HCT116 (cell line): ENCODE measurements around the gene OTULINL. TPM values are rescaled to one million over a fixed set of nuclear protein-coding genes. Genes with fewer than 3 reads are reported as not detected.

ENCODE experiments used
- ATAC-seq: fragments of 200-7000 bp; cut with Tn5 transposase; 2 replicates; pipeline ENCODE4 v1.9.1; 2020; ENCODE audit warnings: mild to moderate bottlenecking, moderate library complexity
- BruUV-seq: library from RNA; stranded (reverse); fragments of 400-500 nt; replicated peaks from 2 replicates; lab custom pipeline; 2021; lab: Mats Ljungman, UMichigan
- CTCF ChIA-PET: fragments of 300-600 bp; sonication (Branson Sonifier 250); formaldehyde crosslinking; loops from one replicate; lab custom pipeline; 2021; ENCODE audit warnings: antibody characterized with exemption; lab: Charles Lee
- POLR2A ChIA-PET: fragments of 300-600, 350-600 bp; sonication (Branson Sonifier 250); formaldehyde crosslinking; loops from one replicate; lab custom pipeline; 2021; ENCODE audit warnings: antibody characterized with exemption; lab: Charles Lee
- RAD21 ChIA-PET, 2 experiments: fragments of 300-600 bp; sonication (Branson Sonifier 250); formaldehyde crosslinking; loops; one replicate each; lab custom pipeline; 2023; ENCODE audit warnings: low total read pairs in 2 of 2; ENCODE audit not compliant: uncharacterized antibody in 2 of 2, unreplicated experiment in 2 of 2, low non-redundant PET in 1 of 2; lab: Charles Lee
- DNase-seq: peaks from one replicate; pipeline ENCODE4 v3.0.0-alpha.2; 2010; ENCODE audit warnings: low read depth, low spot score
- H2AFZ ChIP-seq: fragments of 200-600 bp; shearing (Covaris generic), sonication (generic); 2 replicates; pipeline ENCODE4 v1.6.1; 2017; ENCODE audit warnings: low read depth, mixed run types, mixed read lengths, antibody characterized with exemption, low read length; ENCODE audit not compliant: poor library complexity, severe bottlenecking
- H3K27ac ChIP-seq: 2 replicates; pipeline ENCODE4 v1.5.1; 2012; ENCODE audit warnings: low read depth, low read length
- H3K27me3 ChIP-seq: fragments of 200-600 bp; sonication (generic); 2 replicates; pipeline ENCODE4 v1.6.1; 2016; ENCODE audit warnings: mixed run types, low read length, mixed read lengths; ENCODE audit not compliant: insufficient read depth
- H3K36me3 ChIP-seq, 2 experiments: fragments of 200-500 bp in 1 of 2; fragments of 200-600 bp in 1 of 2; sonication (Bioruptor generic) in 1 of 2; sonication (generic) in 1 of 2; 2 replicates each; pipeline versions ENCODE4 v1.5.1 to v1.6.1; 2014 to 2016; ENCODE audit warnings: low read length in 2 of 2, inconsistent platforms in 1 of 2, mixed read lengths in 1 of 2, mixed run types in 1 of 2; ENCODE audit not compliant: insufficient read depth in 2 of 2, control insufficient read depth in 1 of 2
- H3K4me1 ChIP-seq, 2 experiments: fragments of 200-600 bp in 1 of 2; sonication (generic) in 1 of 2; 2 replicates each; pipeline versions ENCODE4 v1.5.1 to v1.6.1; 2012 to 2017; ENCODE audit warnings: low read length in 2 of 2, inconsistent platforms in 1 of 2, mild to moderate bottlenecking in 1 of 2, mixed read lengths in 1 of 2, mixed run types in 1 of 2, moderate library complexity in 1 of 2; ENCODE audit not compliant: insufficient read depth in 2 of 2, control insufficient read depth in 1 of 2
- H3K4me2 ChIP-seq: fragments of 200-600 bp; sonication (generic); 2 replicates; pipeline ENCODE4 v1.6.1; 2017; ENCODE audit warnings: mixed run types, low read length, mixed read lengths
- H3K4me3 ChIP-seq, 2 experiments: fragments of 200-600 bp in 1 of 2; sonication (generic) in 1 of 2; replicated peaks in 1 of 2; 2 replicates each; pipeline ENCODE4 v1.5.1; 2011 to 2016; ENCODE audit warnings: low read length in 2 of 2, control low read depth in 1 of 2, low read depth in 1 of 2, mild to moderate bottlenecking in 1 of 2, mixed read lengths in 1 of 2, mixed run types in 1 of 2
- H3K79me2 ChIP-seq: fragments of 200-600 bp; sonication (generic); 2 replicates; pipeline ENCODE4 v1.6.1; 2017; ENCODE audit warnings: mild to moderate bottlenecking, mixed run types, low read length, moderate library complexity, mixed read lengths; ENCODE audit not compliant: insufficient read depth
- H3K9ac ChIP-seq: fragments of 200-600 bp; sonication (generic); 2 replicates; pipeline ENCODE4 v1.6.1; 2016; ENCODE audit warnings: low read length, mixed read lengths
- H3K9me2 ChIP-seq: fragments of 200-600 bp; sonication (generic), shearing (Covaris generic); 2 replicates; pipeline ENCODE4 v1.6.1; 2017; ENCODE audit warnings: mixed run types, mild to moderate bottlenecking, moderate library complexity; ENCODE audit not compliant: insufficient read depth
- H3K9me3 ChIP-seq, 2 experiments: fragments of 200-500 bp in 1 of 2; fragments of 200-600 bp in 1 of 2; sonication (Bioruptor generic) in 1 of 2; sonication (generic) in 1 of 2; 2 replicates each; pipeline ENCODE4 v1.6.1; 2014 to 2017; ENCODE audit warnings: low read length in 2 of 2, mixed read lengths in 2 of 2, inconsistent platforms in 1 of 2, low read depth in 1 of 2, mild to moderate bottlenecking in 1 of 2, mixed run types in 1 of 2, moderate library complexity in 1 of 2; ENCODE audit not compliant: control insufficient read depth in 1 of 2, insufficient read depth in 1 of 2
- H4K20me1 ChIP-seq: fragments of 200-600 bp; sonication (generic), shearing (Covaris generic); 2 replicates; pipeline ENCODE4 v1.6.1; 2017; ENCODE audit warnings: mixed run types, mild to moderate bottlenecking, moderate library complexity; ENCODE audit not compliant: insufficient read depth
- CBX3 ChIP-seq: IDR thresholded peaks from 2 replicates; pipeline ENCODE4 v1.6.1; 2012; ENCODE audit warnings: low read depth
- EZH2 ChIP-seq: fragments of 200-600 bp; sonication (generic); IDR thresholded peaks from 2 replicates; pipeline ENCODE4 v1.6.1; 2017; ENCODE audit warnings: antibody characterized with exemption, mixed run types
- FOSL1 ChIP-seq: IDR thresholded peaks from 2 replicates; pipeline ENCODE4 v1.6.1; 2012; ENCODE audit warnings: low read depth
- POLR2A ChIP-seq: IDR thresholded peaks from 2 replicates; pipeline ENCODE4 v1.7.0; 2011; ENCODE audit warnings: borderline replicate concordance; ENCODE audit not compliant: insufficient read depth, insufficient read length; ENCODE audit errors: extremely low read depth
- SRF ChIP-seq: IDR thresholded peaks from 2 replicates; pipeline ENCODE4 v1.6.1; 2012; ENCODE audit warnings: low read depth
- ZFX ChIP-seq: fragments of 450-650 bp; IDR thresholded peaks from 2 replicates; pipeline ENCODE4 v1.6.1; 2017
- ZNF274 ChIP-seq: fragments of 200-500 bp; sonication (Bioruptor generic); IDR thresholded peaks from 2 replicates; pipeline ENCODE4 v1.6.1; 2014; ENCODE audit warnings: mild to moderate bottlenecking, low read depth, low read length, inconsistent platforms
- intact Hi-C: fragments of 100-400 bp; cut with micrococcal nuclease; formaldehyde crosslinking; loops from 2 replicates; pipeline ENCODE4 v1.10.0; 2022
- total RNA-seq: library from RNA; stranded (reverse); gene quantifications from one replicate; pipeline ENCODE4 v1.2.1, GENCODE V29; 2021; ENCODE audit not compliant: unreplicated experiment
- TF ChIP-seq, protein P1 (sequence below): IDR thresholded peaks from 2 replicates; pipeline ENCODE4 v1.6.1; 2011; ENCODE audit warnings: mild to moderate bottlenecking, low read length, moderate library complexity; ENCODE audit not compliant: insufficient replicate concordance; ENCODE audit errors: extremely low read depth
- TF ChIP-seq, protein P2 (sequence below), 3 experiments: fragments of 200-600 bp in 1 of 3; sonication (generic) in 1 of 3; IDR thresholded peaks in 2 of 3; conservative IDR thresholded peaks in 1 of 3; 2 replicates each; pipeline ENCODE4 v1.5.1; 2012 to 2017; ENCODE audit warnings: low read depth in 2 of 3, low read length in 2 of 3, antibody characterized with exemption in 1 of 3, borderline replicate concordance in 1 of 3, control low read depth in 1 of 3, mild to moderate bottlenecking in 1 of 3, mixed read lengths in 1 of 3, mixed run types in 1 of 3, moderate library complexity in 1 of 3; ENCODE audit not compliant: insufficient read depth in 1 of 3
- TF ChIP-seq, protein P3 (sequence below): IDR thresholded peaks from 2 replicates; pipeline ENCODE4 v1.6.1; 2012

OTULINL gene
- total RNA-seq, 1 experiment from 2014 or later, result 8.8 TPM

DNA sequence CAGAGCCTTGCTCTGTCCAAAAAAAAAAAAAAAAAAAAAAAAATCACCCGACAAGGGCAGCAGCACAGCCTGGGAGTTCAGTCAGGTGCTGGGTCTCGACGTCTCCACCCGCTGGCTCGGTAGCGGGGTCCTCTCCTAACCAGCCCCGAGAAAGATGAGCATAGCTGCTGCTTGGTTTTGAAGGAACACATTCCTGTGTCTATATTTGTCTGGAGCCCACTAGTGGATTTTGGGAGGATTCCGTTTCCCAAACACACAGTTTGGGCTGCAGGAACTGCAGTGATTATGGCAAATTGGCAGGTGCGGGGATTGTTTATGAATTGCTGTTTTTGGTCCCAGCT lies 1.2 kb downstream of the OTULINL start:
- no TSS peak for BruUV-seq
- no peaks in the 10 kb centered on the region for H3K36me3 ChIP-seq
- no peaks in the 10 kb centered on the region for H3K9me3 ChIP-seq
- H3K9me2 ChIP-seq, result no peaks in the 10 kb centered on the region
- ChIA-PET RAD21 (interaction anchor here in 1 of 2 experiments (0.6 kb wide), 1 partner anchor 59 kb away, joined by 8 read pairs; no protein-coding TSS in a partner anchor), POLR2A (no interaction called here), CTCF (interaction anchor here (0.7 to 1.8 kb wide), 3 partner anchors 13 to 183 kb away, joined by 4 to 5 read pairs (median 5); no protein-coding TSS in a partner anchor)
- no peaks in the 10 kb centered on the region for H3K27me3 ChIP-seq
- peak overlapping the region; percentile 98 for H3K4me2 ChIP-seq
- no peak overlapping the region; the same call in 1 of the 2 replicates for H3K27ac ChIP-seq
- no peak overlapping the region for H2AFZ ChIP-seq
- TF ChIP-seq ZFX, result no peak
- TF ChIP-seq, protein P1, sequence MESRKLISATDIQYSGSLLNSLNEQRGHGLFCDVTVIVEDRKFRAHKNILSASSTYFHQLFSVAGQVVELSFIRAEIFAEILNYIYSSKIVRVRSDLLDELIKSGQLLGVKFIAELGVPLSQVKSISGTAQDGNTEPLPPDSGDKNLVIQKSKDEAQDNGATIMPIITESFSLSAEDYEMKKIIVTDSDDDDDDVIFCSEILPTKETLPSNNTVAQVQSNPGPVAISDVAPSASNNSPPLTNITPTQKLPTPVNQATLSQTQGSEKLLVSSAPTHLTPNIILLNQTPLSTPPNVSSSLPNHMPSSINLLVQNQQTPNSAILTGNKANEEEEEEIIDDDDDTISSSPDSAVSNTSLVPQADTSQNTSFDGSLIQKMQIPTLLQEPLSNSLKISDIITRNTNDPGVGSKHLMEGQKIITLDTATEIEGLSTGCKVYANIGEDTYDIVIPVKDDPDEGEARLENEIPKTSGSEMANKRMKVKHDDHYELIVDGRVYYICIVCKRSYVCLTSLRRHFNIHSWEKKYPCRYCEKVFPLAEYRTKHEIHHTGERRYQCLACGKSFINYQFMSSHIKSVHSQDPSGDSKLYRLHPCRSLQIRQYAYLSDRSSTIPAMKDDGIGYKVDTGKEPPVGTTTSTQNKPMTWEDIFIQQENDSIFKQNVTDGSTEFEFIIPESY, result no peak
- TF ChIP-seq, protein P2, sequence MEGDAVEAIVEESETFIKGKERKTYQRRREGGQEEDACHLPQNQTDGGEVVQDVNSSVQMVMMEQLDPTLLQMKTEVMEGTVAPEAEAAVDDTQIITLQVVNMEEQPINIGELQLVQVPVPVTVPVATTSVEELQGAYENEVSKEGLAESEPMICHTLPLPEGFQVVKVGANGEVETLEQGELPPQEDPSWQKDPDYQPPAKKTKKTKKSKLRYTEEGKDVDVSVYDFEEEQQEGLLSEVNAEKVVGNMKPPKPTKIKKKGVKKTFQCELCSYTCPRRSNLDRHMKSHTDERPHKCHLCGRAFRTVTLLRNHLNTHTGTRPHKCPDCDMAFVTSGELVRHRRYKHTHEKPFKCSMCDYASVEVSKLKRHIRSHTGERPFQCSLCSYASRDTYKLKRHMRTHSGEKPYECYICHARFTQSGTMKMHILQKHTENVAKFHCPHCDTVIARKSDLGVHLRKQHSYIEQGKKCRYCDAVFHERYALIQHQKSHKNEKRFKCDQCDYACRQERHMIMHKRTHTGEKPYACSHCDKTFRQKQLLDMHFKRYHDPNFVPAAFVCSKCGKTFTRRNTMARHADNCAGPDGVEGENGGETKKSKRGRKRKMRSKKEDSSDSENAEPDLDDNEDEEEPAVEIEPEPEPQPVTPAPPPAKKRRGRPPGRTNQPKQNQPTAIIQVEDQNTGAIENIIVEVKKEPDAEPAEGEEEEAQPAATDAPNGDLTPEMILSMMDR (IDR thresholded peaks at IDR 0.05 in 2 of 3, conservative IDR thresholded peaks at IDR 0.05 in 1 of 3; ENCODE audit: borderline replicate concordance in 1 of 3, insufficient read depth in 1 of 3, low read depth in 2 of 3, low read length in 2 of 3), result no peak; a peak in 1 of 6 replicates
- TF ChIP-seq CBX3, result no peak
- no peak for TF ChIP-seq FOSL1
- TF ChIP-seq, protein P3, sequence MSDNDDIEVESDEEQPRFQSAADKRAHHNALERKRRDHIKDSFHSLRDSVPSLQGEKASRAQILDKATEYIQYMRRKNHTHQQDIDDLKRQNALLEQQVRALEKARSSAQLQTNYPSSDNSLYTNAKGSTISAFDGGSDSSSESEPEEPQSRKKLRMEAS, result no peak
- TF ChIP-seq ZNF274, result no peak
- TF ChIP-seq POLR2A, result no peak
- no peak for TF ChIP-seq SRF
- TF ChIP-seq EZH2, result no peak
- peak overlapping the region; percentile 71; the same call in 1 of the 2 replicates for H3K9ac ChIP-seq
- ATAC-seq (no peak), DNase-seq (no peak)
- peaks cover 3 to 12% of the 10 kb centered on the region in 2 experiments; a peak in 2 of 4 replicates for H3K4me1 ChIP-seq
- H3K79me2 ChIP-seq, result no peaks in the 10 kb centered on the region
- intact Hi-C loops, result no loop called here
- peak overlapping the region; percentile 63 to 77 for H3K4me3 ChIP-seq
- H4K20me1 ChIP-seq, result no peaks in the 10 kb centered on the region
